T-helper 22 cell (primary cell): ENCODE results near the gene UBE3C.
"Not testable (repeated sequence)": the region's sequence is repeated elsewhere in the genome, so short reads cannot be mapped to it uniquely, and the experiment has no call there.

Source experiments
- DNase-seq: peaks from one replicate; pipeline ENCODE4 v3.0.0-alpha.2; 2020; ENCODE audit warnings: low read depth

Gene UBE3C

GRCh38 chr7:157271991-157272324 lies 133.2 kb downstream of the UBE3C start:
- no peak for DNase-seq

GRCh38 chr7:157272351-157273207 lies 133.9 kb downstream of the UBE3C start:
- no peak for DNase-seq

DNA sequence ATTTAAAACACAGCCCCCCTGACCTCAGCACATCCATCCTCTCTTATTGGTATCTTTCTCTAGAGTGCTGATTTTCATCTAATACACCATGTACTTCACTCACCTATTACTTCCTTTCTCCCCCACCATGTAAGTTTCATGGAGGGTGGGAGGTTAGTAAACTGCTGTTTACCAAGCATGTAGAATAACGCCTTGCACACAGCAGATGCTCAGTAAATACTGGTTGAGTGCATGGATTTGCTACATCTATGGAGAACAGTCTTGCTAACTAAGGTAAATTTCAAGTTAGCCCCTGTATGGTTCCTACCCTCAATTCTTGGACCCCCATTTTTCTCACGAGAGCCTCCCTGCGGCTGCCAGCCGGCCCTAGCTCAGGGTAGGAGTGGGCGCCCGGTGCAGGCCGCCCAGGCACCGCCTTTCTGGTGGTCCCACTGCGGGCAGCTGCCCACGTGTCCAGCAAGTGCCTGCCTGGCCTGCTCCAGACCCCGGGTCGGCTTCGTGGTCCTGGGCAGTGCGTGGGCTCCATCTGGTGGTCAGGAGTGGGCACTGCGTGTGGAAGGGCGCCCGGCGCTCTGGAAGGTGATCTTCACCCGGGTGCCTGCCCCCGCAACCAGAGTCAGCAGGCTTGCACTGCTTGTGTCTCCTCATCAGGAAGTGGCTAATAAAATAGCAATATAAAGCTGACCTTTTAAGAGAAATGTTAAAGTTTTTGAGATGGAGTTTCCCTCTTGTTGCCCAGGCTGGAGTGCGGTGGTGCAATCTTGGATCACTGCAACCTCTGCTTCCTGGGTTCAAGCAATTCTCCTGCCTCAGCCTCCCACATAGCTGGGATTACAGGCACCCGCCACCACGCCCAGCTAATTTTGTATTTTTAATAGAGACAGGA lies 134.7 kb downstream of the UBE3C start:
- peak; percentile 25 for DNase-seq

- DNase-seq = not testable (repeated sequence)
Observed at GRCh38 chr7:157274094-157274634, 135.4 kb downstream of the UBE3C start.

- no peak for DNase-seq
Observed at GRCh38 chr7:157274991-157275427, 136.3 kb downstream of the UBE3C start.

DNA sequence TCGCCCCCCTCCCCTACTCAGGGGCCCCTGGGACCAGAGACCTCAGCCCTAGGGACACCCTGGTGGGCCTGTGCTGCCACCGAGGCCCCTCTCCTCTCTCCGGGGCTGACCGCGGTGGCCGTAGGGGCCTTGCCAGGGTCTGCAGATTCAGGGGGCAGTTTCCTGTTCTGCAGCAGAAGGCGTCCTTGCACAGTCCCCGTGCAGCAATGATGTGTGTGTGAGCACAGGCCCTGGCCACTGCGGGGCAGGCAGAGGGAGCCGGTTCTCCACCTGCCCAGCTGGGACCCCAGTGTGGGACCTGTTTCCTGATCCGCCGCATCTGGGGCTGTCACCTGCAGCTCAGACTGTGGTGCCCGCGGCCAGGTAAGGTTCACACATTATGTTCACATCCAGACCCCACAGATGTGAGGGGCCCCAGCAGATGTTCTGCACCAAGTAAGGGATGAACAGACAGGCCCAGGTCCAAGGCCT lies 137.4 kb downstream of the UBE3C start:
- no peak for DNase-seq

DNA sequence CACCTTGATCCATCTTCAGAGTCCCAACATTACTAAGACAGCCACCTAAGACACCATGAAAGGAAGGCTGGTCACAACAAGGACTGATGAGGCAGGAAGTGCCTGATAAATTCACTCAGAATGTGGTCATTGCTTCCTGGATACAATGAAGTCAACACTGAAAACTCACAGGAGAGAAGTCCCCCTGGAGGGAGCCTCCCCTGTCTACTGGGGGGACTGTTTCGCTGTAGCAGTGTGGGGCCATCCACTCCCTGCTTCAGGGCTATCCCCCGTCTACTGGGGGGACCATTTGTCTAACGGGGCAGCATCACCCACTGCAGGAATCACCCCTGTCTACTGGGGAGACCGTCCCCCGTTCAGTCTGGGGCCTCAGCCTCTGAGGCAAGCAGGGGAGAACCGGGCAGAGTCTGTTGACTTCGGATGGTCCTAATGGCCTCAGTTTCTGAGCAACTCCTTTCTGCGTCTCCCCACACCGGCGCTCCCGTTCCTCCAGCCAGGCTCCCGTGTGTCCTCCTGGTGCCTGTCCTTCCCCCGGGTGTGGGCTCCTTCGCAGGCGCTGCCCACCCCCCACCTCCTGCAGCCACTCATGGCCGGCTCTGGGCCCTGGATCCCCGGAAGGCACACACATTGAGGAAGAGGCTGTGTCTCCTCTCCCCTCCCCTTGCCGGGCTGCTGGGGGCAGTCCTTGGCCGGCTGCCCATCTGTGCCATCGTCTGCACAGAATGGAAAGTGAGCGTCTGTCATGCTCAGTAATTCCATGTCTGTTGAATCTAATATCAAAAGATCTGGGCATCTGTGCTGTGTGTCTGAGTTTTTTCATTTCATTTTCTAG lies 138.2 kb downstream of the UBE3C start:
- DNase-seq = peak; percentile 25

- DNase-seq = not testable (repeated sequence)
Observed at GRCh38 chr7:157277568-157277967, 138.8 kb downstream of the UBE3C start.

- no peak for DNase-seq
Observed at GRCh38 chr7:157278167-157278790, 139.6 kb downstream of the UBE3C start.

- no peak for DNase-seq
Observed at GRCh38 chr7:157278791-157279724, 140.3 kb downstream of the UBE3C start.

GRCh38 chr7:157279741-157280215 lies 141.1 kb downstream of the UBE3C start:
- no peak for DNase-seq

DNA sequence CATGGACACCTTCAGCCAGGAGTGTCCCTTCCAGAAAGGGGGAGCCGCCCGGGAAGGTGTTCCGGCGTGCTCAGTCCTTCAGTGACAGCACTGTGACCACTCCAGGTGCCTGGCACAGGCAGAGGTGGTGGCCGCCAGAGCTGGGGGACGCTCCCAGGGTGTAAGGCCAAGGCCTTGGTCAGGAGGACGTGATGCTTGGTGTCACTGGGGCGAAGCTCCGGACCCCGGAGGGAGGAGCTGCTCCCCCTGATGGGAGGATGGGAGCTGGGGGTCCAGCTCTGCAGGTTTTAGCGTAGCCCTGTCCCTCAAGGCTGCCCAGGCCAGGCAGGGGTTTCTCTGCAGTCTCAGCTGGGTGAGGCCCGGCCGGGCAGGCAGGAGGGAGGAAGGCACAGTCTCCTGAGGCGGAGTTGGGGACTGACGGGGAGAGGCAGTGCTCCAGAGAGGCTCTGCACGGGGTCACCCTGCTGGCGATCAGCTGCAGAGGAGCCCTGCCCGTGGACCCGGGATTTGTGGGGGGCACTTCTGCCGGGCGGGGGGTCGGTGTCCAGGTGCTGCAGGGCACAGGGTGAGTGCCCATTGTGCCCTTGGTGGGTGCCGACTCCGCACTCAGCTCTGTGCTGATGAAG lies 141.6 kb downstream of the UBE3C start:
- no peak for DNase-seq

DNA sequence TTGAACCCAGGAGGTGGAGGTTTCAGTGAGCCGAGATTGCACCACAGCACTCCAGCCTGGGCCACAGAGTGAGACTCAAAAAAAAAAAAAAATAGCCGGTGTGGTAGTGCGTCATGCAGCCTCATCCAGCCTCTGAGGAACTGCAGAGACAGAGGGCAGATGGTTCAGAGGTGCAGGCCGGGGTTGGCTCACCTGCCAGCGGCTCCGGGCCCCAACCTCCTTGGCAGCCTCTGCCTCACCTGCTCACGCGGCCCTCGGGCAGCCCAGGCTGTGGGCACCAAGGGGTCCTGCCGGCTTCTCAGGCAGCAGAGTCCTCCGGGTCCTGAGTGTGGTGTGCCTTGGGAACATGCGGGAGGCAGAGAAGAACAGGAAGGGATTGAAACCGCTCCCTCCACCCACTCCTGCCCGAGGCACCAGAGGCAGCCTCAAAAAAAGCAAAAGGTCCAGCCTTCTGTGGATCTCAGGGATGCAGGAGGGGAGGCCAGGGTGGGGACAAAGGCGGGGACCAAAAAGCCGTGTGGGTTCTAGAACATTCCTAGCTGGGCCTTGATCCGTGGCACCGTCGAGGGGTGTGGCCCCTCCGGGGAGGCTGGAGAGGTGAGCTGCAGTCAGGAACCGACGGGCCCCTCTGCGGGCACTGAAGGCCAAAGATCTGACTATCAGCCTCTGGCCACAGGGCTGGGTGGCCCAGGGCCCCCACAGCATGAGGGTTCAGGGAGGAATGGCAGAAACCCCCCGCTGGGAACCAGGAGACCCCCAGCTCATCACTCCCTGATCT lies 142.7 kb downstream of the UBE3C start:
- DNase-seq = no peak

DNA sequence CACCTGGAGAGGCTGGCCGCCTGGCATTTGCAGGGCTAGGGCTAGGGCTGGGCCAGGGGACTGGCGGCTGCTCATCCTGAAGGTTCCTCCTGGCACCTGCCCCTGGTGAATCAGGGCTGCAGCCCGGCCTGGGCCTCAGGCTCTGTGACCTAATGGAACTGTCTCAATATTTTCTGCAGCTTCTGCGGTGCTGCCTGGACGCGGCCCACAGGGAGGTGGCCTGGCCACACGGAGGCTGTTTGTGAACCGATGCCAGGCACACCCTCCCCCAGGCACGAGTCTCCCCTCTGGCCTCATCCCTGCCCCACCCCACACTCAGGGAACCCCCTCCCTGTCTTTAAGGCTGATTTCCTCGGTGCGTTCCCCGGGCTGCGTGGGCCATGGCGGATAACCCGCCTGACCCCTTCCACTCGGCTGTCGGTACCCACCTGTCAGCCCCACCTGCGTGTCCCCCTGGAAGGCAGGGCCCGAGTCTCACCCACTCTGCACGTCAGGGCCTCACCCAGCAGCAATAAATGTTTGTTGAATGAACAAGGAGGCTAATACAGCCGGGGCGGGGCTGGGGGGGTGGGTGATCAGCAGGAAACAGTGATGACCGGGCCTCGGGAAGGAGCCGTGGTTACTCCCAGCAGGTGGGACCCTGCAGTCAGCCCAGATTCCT lies 143.5 kb downstream of the UBE3C start:
- DNase-seq = no peak

- no peak for DNase-seq
Observed at GRCh38 chr7:157284229-157285014, 145.7 kb downstream of the UBE3C start.

DNA sequence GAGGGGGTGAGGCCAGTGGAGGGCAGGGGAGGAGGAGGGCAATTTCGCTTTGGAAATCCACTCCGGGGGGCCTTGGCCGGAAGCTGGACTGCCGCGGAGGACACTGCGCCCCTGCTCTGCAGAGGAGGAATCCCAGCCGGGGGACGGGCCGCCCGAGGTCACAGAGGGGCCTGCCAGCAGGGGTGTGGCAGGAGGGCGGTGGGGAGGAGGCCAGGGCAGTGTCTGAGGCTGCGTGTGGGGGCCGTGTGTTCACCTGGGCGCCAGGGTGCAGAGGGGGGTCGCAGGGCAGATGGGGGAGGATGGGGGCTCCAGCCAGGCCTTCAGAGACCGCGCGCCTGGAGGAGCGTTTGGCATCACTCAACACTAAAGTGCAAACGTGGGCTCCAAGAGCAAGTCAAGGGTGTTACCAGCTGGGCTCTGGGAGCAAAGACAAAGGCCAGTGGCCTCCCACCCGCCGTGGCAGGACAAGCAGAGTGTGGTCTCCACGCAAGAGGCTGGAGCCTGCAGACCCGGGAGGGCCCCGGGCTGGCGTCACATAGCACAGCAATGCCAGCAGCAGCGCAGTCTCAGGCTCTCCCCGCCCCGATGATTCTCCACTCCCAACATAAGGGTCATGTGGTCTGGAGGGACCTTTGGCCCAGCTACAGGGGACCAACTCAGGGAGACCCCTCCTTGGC lies 152.8 kb downstream of the UBE3C start:
- no peak for DNase-seq

- no peak for DNase-seq
Observed at GRCh38 chr7:157292258-157292657, 153.5 kb downstream of the UBE3C start.
